Measurements from ENCODE around the gene GUCY2C.

The GUCY2C gene

DNA sequence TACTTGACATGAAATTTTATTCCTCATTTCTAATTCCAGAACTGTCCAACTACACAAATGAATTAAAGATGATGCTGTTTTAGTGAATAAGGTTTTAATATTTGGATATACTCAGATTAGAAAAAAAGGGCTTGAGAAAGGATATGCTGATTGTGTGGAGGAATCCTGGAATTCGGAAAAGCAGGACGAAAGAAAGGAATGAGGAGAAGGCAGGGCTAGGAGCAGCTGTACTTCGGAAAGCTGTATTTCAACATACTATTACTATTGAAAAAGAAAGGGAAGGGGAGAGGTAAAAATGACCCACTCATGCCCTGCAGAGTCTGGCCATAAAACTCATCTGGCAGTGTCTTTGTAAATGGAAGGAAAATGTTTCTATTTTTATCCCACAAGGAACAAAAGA, 65.6 kb downstream of the GUCY2C start:
- no peak overlapping the region for H3K9ac ChIP-seq (ENCODE audit: low read depth, low read length, poor library complexity, severe bottlenecking)
- no peaks in the 10 kb centered on the region for H3K36me3 ChIP-seq (ENCODE audit: insufficient read depth, low read length)
- H3K4me2 ChIP-seq (ENCODE audit: low read depth, low read length, poor library complexity, severe bottlenecking), result no peak overlapping the region
- no peaks in the 10 kb centered on the region for H3K9me2 ChIP-seq (replicated peaks; ENCODE audit: low read depth, low read length)
- H4K20me1 ChIP-seq (ENCODE audit: insufficient read depth, low read length, poor library complexity, severe bottlenecking), result no peaks in the 10 kb centered on the region
- TF ChIP-seq, protein P1, sequence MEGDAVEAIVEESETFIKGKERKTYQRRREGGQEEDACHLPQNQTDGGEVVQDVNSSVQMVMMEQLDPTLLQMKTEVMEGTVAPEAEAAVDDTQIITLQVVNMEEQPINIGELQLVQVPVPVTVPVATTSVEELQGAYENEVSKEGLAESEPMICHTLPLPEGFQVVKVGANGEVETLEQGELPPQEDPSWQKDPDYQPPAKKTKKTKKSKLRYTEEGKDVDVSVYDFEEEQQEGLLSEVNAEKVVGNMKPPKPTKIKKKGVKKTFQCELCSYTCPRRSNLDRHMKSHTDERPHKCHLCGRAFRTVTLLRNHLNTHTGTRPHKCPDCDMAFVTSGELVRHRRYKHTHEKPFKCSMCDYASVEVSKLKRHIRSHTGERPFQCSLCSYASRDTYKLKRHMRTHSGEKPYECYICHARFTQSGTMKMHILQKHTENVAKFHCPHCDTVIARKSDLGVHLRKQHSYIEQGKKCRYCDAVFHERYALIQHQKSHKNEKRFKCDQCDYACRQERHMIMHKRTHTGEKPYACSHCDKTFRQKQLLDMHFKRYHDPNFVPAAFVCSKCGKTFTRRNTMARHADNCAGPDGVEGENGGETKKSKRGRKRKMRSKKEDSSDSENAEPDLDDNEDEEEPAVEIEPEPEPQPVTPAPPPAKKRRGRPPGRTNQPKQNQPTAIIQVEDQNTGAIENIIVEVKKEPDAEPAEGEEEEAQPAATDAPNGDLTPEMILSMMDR (conservative IDR thresholded peaks at IDR 0.05; ENCODE audit: low read length), result no peak
- no peak for TF ChIP-seq EZH2phosphoT487 (IDR thresholded peaks at IDR 0.05; ENCODE audit: borderline replicate concordance)
- no peak overlapping the region for H3K4me3 ChIP-seq (ENCODE audit: low read length, poor library complexity, severe bottlenecking)
- no peaks in the 10 kb centered on the region for H3F3A ChIP-seq (ENCODE audit: low read depth)
- no peaks in the 10 kb centered on the region for H3K79me2 ChIP-seq (ENCODE audit: insufficient read depth, low read length)
- H3K9me3 ChIP-seq (ENCODE audit: insufficient read depth, low read depth, low read length), result no peaks in the 10 kb centered on the region
- H2AFZ ChIP-seq (ENCODE audit: low read length), result no peak overlapping the region
- no peaks in the 10 kb centered on the region for H3K27me3 ChIP-seq (ENCODE audit: insufficient read depth, low read length, poor library complexity, severe bottlenecking)
- H3K4me1 ChIP-seq (ENCODE audit: insufficient read depth, low read length, poor library complexity, severe bottlenecking), result no peaks in the 10 kb centered on the region

GRCh38 chr12:14629832-14630710, 66.3 kb downstream of the GUCY2C start:
- no peaks in the 10 kb centered on the region for H3K36me3 ChIP-seq (ENCODE audit: insufficient read depth, low read length)
- no peaks in the 10 kb centered on the region for H4K20me1 ChIP-seq (ENCODE audit: insufficient read depth, low read length, poor library complexity, severe bottlenecking)
- H3K27me3 ChIP-seq (ENCODE audit: insufficient read depth, low read length, poor library complexity, severe bottlenecking), result no peaks in the 10 kb centered on the region
- no peak overlapping the region for H3K9ac ChIP-seq (ENCODE audit: low read depth, low read length, poor library complexity, severe bottlenecking)
- H3K79me2 ChIP-seq (ENCODE audit: insufficient read depth, low read length), result no peaks in the 10 kb centered on the region
- no peaks in the 10 kb centered on the region for H3K4me1 ChIP-seq (ENCODE audit: insufficient read depth, low read length, poor library complexity, severe bottlenecking)
- H3K9me2 ChIP-seq (replicated peaks; ENCODE audit: low read depth, low read length), result no peaks in the 10 kb centered on the region
- no peaks in the 10 kb centered on the region for H3K9me3 ChIP-seq (ENCODE audit: insufficient read depth, low read depth, low read length)
- no peaks in the 10 kb centered on the region for H3F3A ChIP-seq (ENCODE audit: low read depth)
- no peak overlapping the region for H3K4me2 ChIP-seq (ENCODE audit: low read depth, low read length, poor library complexity, severe bottlenecking)
- H2AFZ ChIP-seq (ENCODE audit: low read length), result no peak overlapping the region
- TF ChIP-seq, protein P1 (conservative IDR thresholded peaks at IDR 0.05; ENCODE audit: low read length), result peak; percentile 99
- no peak for TF ChIP-seq EZH2phosphoT487 (IDR thresholded peaks at IDR 0.05; ENCODE audit: borderline replicate concordance)
- no peak overlapping the region for H3K4me3 ChIP-seq (ENCODE audit: low read length, poor library complexity, severe bottlenecking)

GRCh38 chr12:14628771-14629170, 67.6 kb downstream of the GUCY2C start:
- H3K27me3 ChIP-seq (ENCODE audit: insufficient read depth, low read length, poor library complexity, severe bottlenecking), result no peaks in the 10 kb centered on the region
- no peak overlapping the region for H3K4me3 ChIP-seq (ENCODE audit: low read length, poor library complexity, severe bottlenecking)
- no peaks in the 10 kb centered on the region for H3K9me3 ChIP-seq (ENCODE audit: insufficient read depth, low read depth, low read length)
- no peaks in the 10 kb centered on the region for H3K36me3 ChIP-seq (ENCODE audit: insufficient read depth, low read length)
- H2AFZ ChIP-seq (ENCODE audit: low read length), result no peak overlapping the region
- H3K4me2 ChIP-seq (ENCODE audit: low read depth, low read length, poor library complexity, severe bottlenecking), result no peak overlapping the region
- H3K4me1 ChIP-seq (ENCODE audit: insufficient read depth, low read length, poor library complexity, severe bottlenecking), result no peaks in the 10 kb centered on the region
- TF ChIP-seq EZH2phosphoT487 (IDR thresholded peaks at IDR 0.05; ENCODE audit: borderline replicate concordance), result no peak
- TF ChIP-seq, protein P1 (conservative IDR thresholded peaks at IDR 0.05; ENCODE audit: low read length), result no peak
- no peaks in the 10 kb centered on the region for H3K9me2 ChIP-seq (replicated peaks; ENCODE audit: low read depth, low read length)
- H4K20me1 ChIP-seq (ENCODE audit: insufficient read depth, low read length, poor library complexity, severe bottlenecking), result no peaks in the 10 kb centered on the region
- no peak overlapping the region for H3K9ac ChIP-seq (ENCODE audit: low read depth, low read length, poor library complexity, severe bottlenecking)
- H3K79me2 ChIP-seq (ENCODE audit: insufficient read depth, low read length), result no peaks in the 10 kb centered on the region
- H3F3A ChIP-seq (ENCODE audit: low read depth), result no peaks in the 10 kb centered on the region
